GM12878 (cell line): ENCODE measurements around the gene CCSER1. TPM values are rescaled to one million over a fixed set of nuclear protein-coding genes. Genes with fewer than 3 reads are reported as not detected.

Experiments used
- ATAC-seq: fragments of 200-7000 bp; cut with Tn5 transposase; 3 replicates; pipeline ENCODE4 v1.9.1; 2020; ENCODE audit warnings: mild to moderate bottlenecking, moderate library complexity
- BruUV-seq: library from RNA; stranded (reverse); fragments of 400-500 nt; replicated peaks from 2 replicates; lab custom pipeline; 2021; lab: Mats Ljungman, UMichigan
- CTCF ChIA-PET: fragments of 300-600 bp; sonication (Branson Sonifier 250); formaldehyde crosslinking; extraction: SDS; loops from one replicate; lab custom pipeline; 2021; ENCODE audit warnings: inconsistent platforms; lab: Yijun Ruan, JAX
- POLR2A ChIA-PET: fragments of 350-600 bp; formaldehyde crosslinking; extraction: SDS; loops from one replicate; lab custom pipeline; 2021; ENCODE audit warnings: inconsistent platforms; lab: Charles Lee
- RAD21 ChIA-PET: fragments of 300-600 bp; sonication (Branson Sonifier 250); formaldehyde crosslinking; loops from one replicate; lab custom pipeline; 2023; ENCODE audit warnings: antibody characterized with exemption; ENCODE audit not compliant: unreplicated experiment; lab: Charles Lee
- SMC1A ChIA-PET: fragments of 300-600 bp; sonication (Branson Sonifier 250); formaldehyde crosslinking; loops from one replicate; lab custom pipeline; 2023; ENCODE audit not compliant: unreplicated experiment, uncharacterized antibody; lab: Charles Lee
- DNase-seq: peaks from one replicate; pipeline ENCODE4 v3.0.0-alpha.2; 2011; ENCODE audit warnings: low read depth, low spot score
- FAIRE-seq: peaks from 3 replicates; lab custom pipeline; 2011; peaks lifted over from hg19 to GRCh38; lab: Jason Lieb, UNC
- H2AFZ ChIP-seq: 2 replicates; pipeline ENCODE4 v1.6.0; 2011; ENCODE audit warnings: low read depth, low read length, control low read depth; ENCODE audit not compliant: control insufficient read depth
- H3K27ac ChIP-seq: 2 replicates; pipeline ENCODE4 v1.5.1; 2011; ENCODE audit warnings: control low read depth; ENCODE audit not compliant: control insufficient read depth, insufficient read depth
- H3K27me3 ChIP-seq, 2 experiments: replicated peaks in 1 of 2; 2 replicates each; pipeline versions ENCODE4 v1.6.0 to v1.6.1; 2011; ENCODE audit warnings: low read length in 1 of 2; ENCODE audit not compliant: control insufficient read depth in 2 of 2, insufficient read depth in 2 of 2
- H3K36me3 ChIP-seq, 2 experiments: 2 replicates each; pipeline ENCODE4 v1.5.1; 2011; ENCODE audit warnings: low read length in 1 of 2; ENCODE audit not compliant: control insufficient read depth in 2 of 2, insufficient read depth in 2 of 2
- H3K4me1 ChIP-seq: 2 replicates; pipeline ENCODE4 v1.6.1; 2011; ENCODE audit warnings: mild to moderate bottlenecking, low read length, moderate library complexity, mixed read lengths; ENCODE audit not compliant: control insufficient read depth, insufficient read depth
- H3K4me2 ChIP-seq: 2 replicates; pipeline ENCODE4 v1.6.0; 2011; ENCODE audit warnings: control low read depth; ENCODE audit not compliant: control insufficient read depth, insufficient read depth
- H3K4me3 ChIP-seq: fragments of 200-600 bp; sonication (generic); 2 replicates; pipeline ENCODE4 v1.5.1; 2016
- H3K79me2 ChIP-seq: 2 replicates; pipeline ENCODE4 v1.6.0; 2011; ENCODE audit warnings: low read length; ENCODE audit not compliant: control insufficient read depth, insufficient read depth
- H3K9ac ChIP-seq: 2 replicates; pipeline ENCODE4 v1.8.0; 2011; ENCODE audit warnings: low read length, control low read depth, mixed read lengths; ENCODE audit not compliant: control insufficient read depth, insufficient read depth
- H3K9me3 ChIP-seq: replicated peaks from 3 replicates; pipeline ENCODE4 v1.5.1; 2011; ENCODE audit warnings: mild to moderate bottlenecking, low read length; ENCODE audit not compliant: control insufficient read depth, insufficient read depth
- H4K20me1 ChIP-seq: 2 replicates; pipeline ENCODE4 v1.6.0; 2011; ENCODE audit not compliant: control insufficient read depth, insufficient read depth
- FOXM1 ChIP-seq: IDR thresholded peaks from 2 replicates; pipeline ENCODE4 v1.6.1; 2012; ENCODE audit warnings: low read depth, mild to moderate bottlenecking, inconsistent platforms, low read length, moderate library complexity
- PAX8 ChIP-seq: fragments of 450-650 bp; IDR thresholded peaks from 2 replicates; pipeline ENCODE4 v1.6.1; 2017; ENCODE audit warnings: mild to moderate bottlenecking, moderate library complexity
- RFX5 ChIP-seq: IDR thresholded peaks from 2 replicates; pipeline ENCODE4 v1.6.1; 2011; ENCODE audit warnings: low read depth, low read length, improper control_type of control experiment
- TCF7 ChIP-seq: IDR thresholded peaks from 2 replicates; pipeline ENCODE4 v1.6.1; 2014; ENCODE audit warnings: antibody characterized with exemption, borderline replicate concordance
- ZBED1 ChIP-seq: IDR thresholded peaks from 2 replicates; pipeline ENCODE4 v1.6.1; 2016; ENCODE audit warnings: borderline replicate concordance
- WGBS: methylation state at CpG from one replicate; pipeline ENCODE4 v1.1.6; 2016; ENCODE audit warnings: low lambda C conversion rate; ENCODE audit not compliant: insufficient replicate concordance, insufficient coverage; ENCODE audit errors: missing lambda C conversion rate; 5-methylcytosine and 5-hydroxymethylcytosine counted together
- in situ Hi-C: fragments of 300-500 bp; cut with MboI; formaldehyde crosslinking; loops from 9 replicates; pipeline ENCODE4 v1.14.3; 2018; ENCODE audit warnings: mixed read lengths
- intact Hi-C: fragments of 100-400 bp; cut with micrococcal nuclease; formaldehyde crosslinking; loops from one replicate; pipeline ENCODE4 v1.14.2; 2022; ENCODE audit not compliant: unreplicated experiment
- polyA plus RNA-seq, 11 experiments: library from polyadenylated mRNA; depleted of rRNA in 4 of 11; unstranded in 6 of 11; stranded (reverse) in 5 of 11; fragments of >200 nt; fragmentation: Nextera tagmentation in 4 of 11; fragmentation: Illumina TruSeq in 1 of 11; extraction: Ambion mirVana in 4 of 11; extraction: Trizol in 1 of 11; gene quantifications; 1 replicate in 1 of 11; 2 replicates in 10 of 11; pipeline versions ENCODE4 v1.2.1 to v1.2.3, GENCODE V29; 2011 to 2016; ENCODE audit warnings: inconsistent platforms in 2 of 11, missing spikeins in 2 of 11, low read depth in 1 of 11
- total RNA-seq, 4 experiments: library from RNA; depleted of rRNA in 3 of 4; stranded (reverse); fragments of >200 nt in 3 of 4; fragmentation: Illumina TruSeq in 1 of 4; extraction: Trizol in 1 of 4; gene quantifications; 2 replicates each; pipeline versions ENCODE4 v1.2.1 to v1.2.3, GENCODE V29; 2013 to 2021
- TF ChIP-seq, protein P1 (sequence below): fragments of 450-650 bp; IDR thresholded peaks from 2 replicates; pipeline ENCODE4 v1.6.1; 2016; ENCODE audit warnings: mild to moderate bottlenecking, moderate library complexity, borderline replicate concordance
- TF ChIP-seq, protein P2 (sequence below): fragments of 150-350 bp; IDR thresholded peaks from 2 replicates; pipeline ENCODE4 v1.6.1; 2016; ENCODE audit warnings: low read depth, low read length
- TF ChIP-seq, protein P3 (sequence below): IDR thresholded peaks from 2 replicates; pipeline ENCODE4 v1.6.1; 2011; ENCODE audit warnings: low read depth, low read length, improper control_type of control experiment, borderline replicate concordance
- TF ChIP-seq, protein P4 (sequence below): fragments of 450-650 bp; IDR thresholded peaks from 2 replicates; pipeline ENCODE4 v1.6.1; 2017; ENCODE audit warnings: mild to moderate bottlenecking, moderate library complexity

Gene CCSER1
- total and polyA plus RNA-seq, 10 of the 15 experiments (the other 5 are each of a cell fraction or from before 2014, with no cell fraction given) = 0.22 to 2.7 (median 1.0) TPM

DNA sequence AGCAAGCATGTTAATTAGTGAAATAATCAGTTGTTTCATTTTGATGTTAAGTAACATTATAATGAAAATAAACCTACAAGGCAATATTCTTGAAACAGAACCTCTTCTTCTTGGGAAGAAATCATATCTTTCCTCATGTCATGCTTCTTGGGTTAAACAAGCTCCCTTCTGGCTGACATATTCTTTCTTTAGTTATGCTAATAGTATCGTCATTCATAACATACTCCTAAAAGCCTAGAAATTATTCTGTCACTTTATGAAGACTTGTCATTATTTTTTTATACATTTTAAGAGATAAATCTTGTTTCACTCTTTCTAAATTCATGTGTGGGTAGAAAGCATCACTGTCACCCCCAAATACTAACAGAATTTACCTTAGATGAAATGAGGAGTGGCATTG is 1129.6 kb downstream of the CCSER1 start:
- Histone ChIP-seq H3K9ac (no peak overlapping the region), H3K4me3 (no peak overlapping the region), H3K4me2 (no peak overlapping the region), H3K9me3 (no peaks in the 10 kb centered on the region), H4K20me1 (no peaks in the 10 kb centered on the region), H3K79me2 (no peaks in the 10 kb centered on the region), H3K27ac (no peak overlapping the region), H3K36me3 (no peaks in the 10 kb centered on the region), H2AFZ (no peak overlapping the region), H3K4me1 (no peaks in the 10 kb centered on the region), H3K27me3 (no peaks in the 10 kb centered on the region)
- CTCF ChIA-PET = no interaction called here
- 19% methylated on average over 1 of the region's 1 CpG for WGBS
- intact Hi-C loops (no loop called here), in situ Hi-C loops (no loop called here)
- no peak for DNase-seq
- no peak for FAIRE-seq
- RAD21 ChIA-PET = no interaction called here
- TF ChIP-seq, protein P1, sequence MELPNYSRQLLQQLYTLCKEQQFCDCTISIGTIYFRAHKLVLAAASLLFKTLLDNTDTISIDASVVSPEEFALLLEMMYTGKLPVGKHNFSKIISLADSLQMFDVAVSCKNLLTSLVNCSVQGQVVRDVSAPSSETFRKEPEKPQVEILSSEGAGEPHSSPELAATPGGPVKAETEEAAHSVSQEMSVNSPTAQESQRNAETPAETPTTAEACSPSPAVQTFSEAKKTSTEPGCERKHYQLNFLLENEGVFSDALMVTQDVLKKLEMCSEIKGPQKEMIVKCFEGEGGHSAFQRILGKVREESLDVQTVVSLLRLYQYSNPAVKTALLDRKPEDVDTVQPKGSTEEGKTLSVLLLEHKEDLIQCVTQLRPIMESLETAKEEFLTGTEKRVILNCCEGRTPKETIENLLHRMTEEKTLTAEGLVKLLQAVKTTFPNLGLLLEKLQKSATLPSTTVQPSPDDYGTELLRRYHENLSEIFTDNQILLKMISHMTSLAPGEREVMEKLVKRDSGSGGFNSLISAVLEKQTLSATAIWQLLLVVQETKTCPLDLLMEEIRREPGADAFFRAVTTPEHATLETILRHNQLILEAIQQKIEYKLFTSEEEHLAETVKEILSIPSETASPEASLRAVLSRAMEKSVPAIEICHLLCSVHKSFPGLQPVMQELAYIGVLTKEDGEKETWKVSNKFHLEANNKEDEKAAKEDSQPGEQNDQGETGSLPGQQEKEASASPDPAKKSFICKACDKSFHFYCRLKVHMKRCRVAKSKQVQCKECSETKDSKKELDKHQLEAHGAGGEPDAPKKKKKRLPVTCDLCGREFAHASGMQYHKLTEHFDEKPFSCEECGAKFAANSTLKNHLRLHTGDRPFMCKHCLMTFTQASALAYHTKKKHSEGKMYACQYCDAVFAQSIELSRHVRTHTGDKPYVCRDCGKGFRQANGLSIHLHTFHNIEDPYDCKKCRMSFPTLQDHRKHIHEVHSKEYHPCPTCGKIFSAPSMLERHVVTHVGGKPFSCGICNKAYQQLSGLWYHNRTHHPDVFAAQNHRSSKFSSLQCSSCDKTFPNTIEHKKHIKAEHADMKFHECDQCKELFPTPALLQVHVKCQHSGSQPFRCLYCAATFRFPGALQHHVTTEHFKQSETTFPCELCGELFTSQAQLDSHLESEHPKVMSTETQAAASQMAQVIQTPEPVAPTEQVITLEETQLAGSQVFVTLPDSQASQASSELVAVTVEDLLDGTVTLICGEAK = no peak
- no peak for TF ChIP-seq FOXM1
- TF ChIP-seq PAX8 = no peak
- TF ChIP-seq, protein P2, sequence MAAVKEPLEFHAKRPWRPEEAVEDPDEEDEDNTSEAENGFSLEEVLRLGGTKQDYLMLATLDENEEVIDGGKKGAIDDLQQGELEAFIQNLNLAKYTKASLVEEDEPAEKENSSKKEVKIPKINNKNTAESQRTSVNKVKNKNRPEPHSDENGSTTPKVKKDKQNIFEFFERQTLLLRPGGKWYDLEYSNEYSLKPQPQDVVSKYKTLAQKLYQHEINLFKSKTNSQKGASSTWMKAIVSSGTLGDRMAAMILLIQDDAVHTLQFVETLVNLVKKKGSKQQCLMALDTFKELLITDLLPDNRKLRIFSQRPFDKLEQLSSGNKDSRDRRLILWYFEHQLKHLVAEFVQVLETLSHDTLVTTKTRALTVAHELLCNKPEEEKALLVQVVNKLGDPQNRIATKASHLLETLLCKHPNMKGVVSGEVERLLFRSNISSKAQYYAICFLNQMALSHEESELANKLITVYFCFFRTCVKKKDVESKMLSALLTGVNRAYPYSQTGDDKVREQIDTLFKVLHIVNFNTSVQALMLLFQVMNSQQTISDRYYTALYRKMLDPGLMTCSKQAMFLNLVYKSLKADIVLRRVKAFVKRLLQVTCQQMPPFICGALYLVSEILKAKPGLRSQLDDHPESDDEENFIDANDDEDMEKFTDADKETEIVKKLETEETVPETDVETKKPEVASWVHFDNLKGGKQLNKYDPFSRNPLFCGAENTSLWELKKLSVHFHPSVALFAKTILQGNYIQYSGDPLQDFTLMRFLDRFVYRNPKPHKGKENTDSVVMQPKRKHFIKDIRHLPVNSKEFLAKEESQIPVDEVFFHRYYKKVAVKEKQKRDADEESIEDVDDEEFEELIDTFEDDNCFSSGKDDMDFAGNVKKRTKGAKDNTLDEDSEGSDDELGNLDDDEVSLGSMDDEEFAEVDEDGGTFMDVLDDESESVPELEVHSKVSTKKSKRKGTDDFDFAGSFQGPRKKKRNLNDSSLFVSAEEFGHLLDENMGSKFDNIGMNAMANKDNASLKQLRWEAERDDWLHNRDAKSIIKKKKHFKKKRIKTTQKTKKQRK = no peak
- TF ChIP-seq, protein P3, sequence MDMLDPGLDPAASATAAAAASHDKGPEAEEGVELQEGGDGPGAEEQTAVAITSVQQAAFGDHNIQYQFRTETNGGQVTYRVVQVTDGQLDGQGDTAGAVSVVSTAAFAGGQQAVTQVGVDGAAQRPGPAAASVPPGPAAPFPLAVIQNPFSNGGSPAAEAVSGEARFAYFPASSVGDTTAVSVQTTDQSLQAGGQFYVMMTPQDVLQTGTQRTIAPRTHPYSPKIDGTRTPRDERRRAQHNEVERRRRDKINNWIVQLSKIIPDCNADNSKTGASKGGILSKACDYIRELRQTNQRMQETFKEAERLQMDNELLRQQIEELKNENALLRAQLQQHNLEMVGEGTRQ = no peak
- TF ChIP-seq RFX5 = no peak
- TF ChIP-seq TCF7 = no peak
- no peak for TF ChIP-seq ZBED1
- TF ChIP-seq, protein P4, sequence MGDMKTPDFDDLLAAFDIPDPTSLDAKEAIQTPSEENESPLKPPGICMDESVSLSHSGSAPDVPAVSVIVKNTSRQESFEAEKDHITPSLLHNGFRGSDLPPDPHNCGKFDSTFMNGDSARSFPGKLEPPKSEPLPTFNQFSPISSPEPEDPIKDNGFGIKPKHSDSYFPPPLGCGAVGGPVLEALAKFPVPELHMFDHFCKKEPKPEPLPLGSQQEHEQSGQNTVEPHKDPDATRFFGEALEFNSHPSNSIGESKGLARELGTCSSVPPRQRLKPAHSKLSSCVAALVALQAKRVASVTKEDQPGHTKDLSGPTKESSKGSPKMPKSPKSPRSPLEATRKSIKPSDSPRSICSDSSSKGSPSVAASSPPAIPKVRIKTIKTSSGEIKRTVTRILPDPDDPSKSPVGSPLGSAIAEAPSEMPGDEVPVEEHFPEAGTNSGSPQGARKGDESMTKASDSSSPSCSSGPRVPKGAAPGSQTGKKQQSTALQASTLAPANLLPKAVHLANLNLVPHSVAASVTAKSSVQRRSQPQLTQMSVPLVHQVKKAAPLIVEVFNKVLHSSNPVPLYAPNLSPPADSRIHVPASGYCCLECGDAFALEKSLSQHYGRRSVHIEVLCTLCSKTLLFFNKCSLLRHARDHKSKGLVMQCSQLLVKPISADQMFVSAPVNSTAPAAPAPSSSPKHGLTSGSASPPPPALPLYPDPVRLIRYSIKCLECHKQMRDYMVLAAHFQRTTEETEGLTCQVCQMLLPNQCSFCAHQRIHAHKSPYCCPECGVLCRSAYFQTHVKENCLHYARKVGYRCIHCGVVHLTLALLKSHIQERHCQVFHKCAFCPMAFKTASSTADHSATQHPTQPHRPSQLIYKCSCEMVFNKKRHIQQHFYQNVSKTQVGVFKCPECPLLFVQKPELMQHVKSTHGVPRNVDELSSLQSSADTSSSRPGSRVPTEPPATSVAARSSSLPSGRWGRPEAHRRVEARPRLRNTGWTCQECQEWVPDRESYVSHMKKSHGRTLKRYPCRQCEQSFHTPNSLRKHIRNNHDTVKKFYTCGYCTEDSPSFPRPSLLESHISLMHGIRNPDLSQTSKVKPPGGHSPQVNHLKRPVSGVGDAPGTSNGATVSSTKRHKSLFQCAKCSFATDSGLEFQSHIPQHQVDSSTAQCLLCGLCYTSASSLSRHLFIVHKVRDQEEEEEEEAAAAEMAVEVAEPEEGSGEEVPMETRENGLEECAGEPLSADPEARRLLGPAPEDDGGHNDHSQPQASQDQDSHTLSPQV = no peak
- no peak for ATAC-seq
- BruUV-seq = no TSS peak
- SMC1A ChIA-PET = no interaction called here
- POLR2A ChIA-PET = no interaction called here
